ENCODE data around the gene BMPR1A.
"Not testable (repeated sequence)": the region's sequence is repeated elsewhere in the genome, so short reads cannot be mapped to it uniquely, and the experiment has no call there.

Gene BMPR1A

GRCh38 chr10:86865011-86865811, 108.8 kb downstream of the BMPR1A start:
- DNase-seq; intact Hi-C loops (cut with DNase I): not testable (repeated sequence)

DNA sequence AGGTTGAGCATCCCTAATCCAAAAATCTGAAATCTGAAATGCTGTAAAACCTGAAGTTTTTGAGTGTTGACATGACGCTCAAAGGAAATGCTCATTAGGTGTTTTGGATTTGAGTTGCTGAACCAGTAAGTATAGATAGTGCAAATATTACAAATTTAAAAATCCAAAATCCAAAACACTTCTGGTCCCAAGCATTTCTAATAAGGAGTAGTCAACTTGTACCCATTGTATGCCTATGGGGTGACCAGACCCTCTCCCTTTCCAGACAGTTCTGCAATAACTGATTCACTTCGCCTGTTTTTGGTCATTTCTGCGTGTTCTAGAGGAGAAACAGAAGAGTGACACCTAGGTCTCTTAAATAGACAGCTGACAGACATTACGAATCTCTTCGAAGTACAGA, 110.7 kb downstream of the BMPR1A start:
- intact Hi-C loops (cut with DNase I) = no loop called here
- no peak for DNase-seq

DNA sequence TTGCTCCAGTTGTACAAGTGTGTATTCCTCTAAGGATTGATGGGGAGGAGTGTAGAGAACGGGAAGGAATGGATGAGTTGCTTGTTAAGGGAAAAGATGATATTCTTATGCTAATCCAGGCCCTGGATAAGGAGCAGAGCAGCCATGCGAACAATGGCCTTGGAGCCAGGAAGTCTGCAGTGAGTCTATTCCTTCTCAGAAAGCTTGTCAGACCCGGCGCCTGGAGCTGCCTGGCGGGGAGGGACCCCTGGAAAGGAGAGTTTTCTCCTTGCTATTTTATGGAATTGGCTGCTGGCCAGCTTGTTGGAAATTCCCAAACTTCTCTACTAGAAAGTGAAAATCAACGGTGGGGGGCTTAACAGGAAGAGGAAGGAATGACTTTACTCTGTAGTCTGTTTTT, 111.9 kb downstream of the BMPR1A start:
- DNase-seq = peak in 3 of 10 donors; percentile 17 to 21 (median 18)
- intact Hi-C loops (cut with DNase I) = no loop called here

GRCh38 chr10:86870679-86871078, 114.3 kb downstream of the BMPR1A start:
- intact Hi-C loops (cut with DNase I) = no loop called here
- no peak for DNase-seq

DNA sequence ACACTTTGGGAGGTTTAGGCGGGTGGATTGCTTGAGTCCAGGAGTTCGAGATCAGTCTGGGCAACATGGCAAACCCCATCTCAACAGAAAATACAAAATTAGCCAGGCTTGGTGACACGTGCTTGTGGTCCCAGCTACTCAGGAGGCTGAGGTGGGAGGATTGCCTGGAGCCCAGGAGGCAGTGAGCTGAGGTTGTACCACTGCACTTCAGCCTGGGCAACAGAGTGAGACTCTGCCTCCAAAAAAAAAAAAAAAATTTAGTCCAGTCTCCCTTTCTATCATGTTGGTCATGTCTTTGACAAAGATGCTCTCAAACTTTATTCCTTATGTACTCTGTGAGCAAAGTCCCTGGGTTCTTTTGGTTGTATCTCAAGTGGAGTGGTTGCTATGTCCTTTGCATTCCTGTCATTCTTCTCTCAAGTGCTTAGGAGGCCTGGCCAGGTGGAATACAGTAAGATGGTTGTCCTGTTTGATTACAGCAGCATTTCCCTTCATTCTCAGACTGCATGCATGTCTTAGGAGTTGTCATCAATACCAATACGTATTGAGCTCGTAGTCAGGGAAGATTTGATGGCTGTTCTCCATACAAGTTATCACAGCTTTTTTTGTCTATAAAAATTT, 115.3 kb downstream of the BMPR1A start:
- no peak for DNase-seq
- intact Hi-C loops (cut with DNase I) = no loop called here

- no peak for DNase-seq
Measured at GRCh38 chr10:86872757-86873156, 116.3 kb downstream of the BMPR1A start.

DNA sequence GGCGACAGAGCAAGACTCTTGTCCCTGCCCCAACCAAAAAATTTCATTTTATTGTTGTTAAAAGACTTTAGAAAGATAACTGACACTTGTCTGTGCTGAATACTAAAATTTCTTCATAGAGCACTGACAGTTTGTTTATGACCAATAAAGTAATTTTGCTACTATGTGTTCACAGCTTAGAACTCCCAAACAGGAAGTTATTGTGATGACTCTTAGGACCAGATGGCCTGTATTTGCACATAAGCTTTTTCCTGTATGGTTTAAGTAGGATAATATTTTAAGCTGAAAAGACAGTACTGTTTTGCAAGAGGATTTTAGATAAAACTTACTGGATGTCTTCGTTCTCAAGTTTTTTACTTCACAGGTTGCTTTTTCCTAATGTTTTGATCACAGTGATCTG, 120.3 kb downstream of the BMPR1A start:
- no peak for DNase-seq
- intact Hi-C loops (cut with DNase I) = no loop called here

More at GRCh38 chr10:86872757-86873156, 116.3 kb downstream of the BMPR1A start:
- intact Hi-C loops (cut with DNase I) = no loop called here

- intact Hi-C loops (cut with DNase I) = no loop called here
- no peak for DNase-seq
Measured at GRCh38 chr10:86878983-86879713, 122.7 kb downstream of the BMPR1A start.

- intact Hi-C loops (cut with DNase I) = no loop called here
- no peak for DNase-seq
Measured at GRCh38 chr10:86880971-86881370, 124.6 kb downstream of the BMPR1A start.

GRCh38 chr10:86888585-86889381, 132.4 kb downstream of the BMPR1A start:
- intact Hi-C loops (cut with DNase I) = no loop called here
- no peak for DNase-seq

- intact Hi-C loops (cut with DNase I) = no loop called here
- DNase-seq = no peak
Measured at GRCh38 chr10:86889997-86890396, 133.6 kb downstream of the BMPR1A start.

GRCh38 chr10:86898511-86898910, 142.1 kb downstream of the BMPR1A start:
- intact Hi-C loops (cut with DNase I) = loop anchor here (2.0 to 5.0 kb wide), 2 partner anchors 141 to 256 kb away; partner anchors contain the start of gene BMPR1A

DNA sequence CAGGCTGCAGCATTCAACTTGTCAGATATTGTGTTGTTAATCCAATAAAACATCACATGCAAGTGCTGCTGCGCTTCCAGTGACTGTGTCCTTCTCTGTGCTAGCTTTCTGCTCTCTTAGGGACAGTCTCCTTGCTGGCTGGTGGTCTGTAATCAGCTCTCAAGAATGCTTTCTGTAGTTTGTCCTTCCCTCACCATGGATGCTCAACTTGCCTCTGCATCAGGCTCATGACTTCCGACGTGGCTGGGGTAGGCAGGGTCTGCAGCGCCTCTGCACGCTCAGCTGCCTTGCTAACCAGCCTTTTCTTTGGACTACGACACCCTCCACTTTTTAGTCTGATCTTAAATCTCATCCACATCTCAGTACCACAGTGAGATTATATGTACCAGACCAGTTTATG, 142.7 kb downstream of the BMPR1A start:
- DNase-seq = peak in 2 of 10 donors; percentile 19 to 73
- intact Hi-C loops (cut with DNase I) = loop anchor here (1.0 to 5.0 kb wide), 4 partner anchors 142 to 256 kb away; partner anchors contain the start of gene BMPR1A

More at GRCh38 chr10:86898511-86898910, 142.1 kb downstream of the BMPR1A start:
- no peak for DNase-seq

DNA sequence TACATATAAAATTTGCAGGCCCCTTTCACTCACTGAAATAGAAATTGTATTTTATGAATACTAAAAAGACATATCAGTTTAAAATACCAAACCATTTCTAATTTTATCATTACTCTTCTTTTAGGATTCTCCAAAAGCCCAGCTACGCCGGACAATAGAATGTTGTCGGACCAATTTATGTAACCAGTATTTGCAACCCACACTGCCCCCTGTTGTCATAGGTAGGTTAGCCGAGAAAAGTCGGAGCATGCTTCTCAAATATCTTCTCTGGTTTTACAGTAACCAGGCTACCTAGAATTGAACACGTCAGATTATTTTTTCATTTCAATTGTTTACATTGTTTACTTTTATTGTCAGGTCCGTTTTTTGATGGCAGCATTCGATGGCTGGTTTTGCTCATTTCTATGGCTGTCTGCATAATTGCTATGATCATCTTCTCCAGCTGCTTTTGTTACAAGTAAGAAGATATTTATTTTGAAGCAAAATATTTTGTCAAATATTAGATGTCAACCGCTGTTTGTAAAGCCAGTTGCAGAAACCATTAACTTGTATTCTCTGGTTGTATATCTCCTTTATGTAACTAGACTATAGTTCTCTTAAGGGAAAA, 143.4 kb downstream of the BMPR1A start:
- intact Hi-C loops (cut with DNase I) = loop anchor here (1.0 to 5.0 kb wide), 4 partner anchors 142 to 257 kb away; partner anchors contain the start of gene BMPR1A
- peak in 7 of 10 donors; percentile 16 to 87 (median 62) for DNase-seq

- peak in 7 of 10 donors; percentile 28 to 83 (median 53) for DNase-seq
- intact Hi-C loops (cut with DNase I) = no loop called here
Measured at GRCh38 chr10:86900955-86901354, 144.5 kb downstream of the BMPR1A start.

DNA sequence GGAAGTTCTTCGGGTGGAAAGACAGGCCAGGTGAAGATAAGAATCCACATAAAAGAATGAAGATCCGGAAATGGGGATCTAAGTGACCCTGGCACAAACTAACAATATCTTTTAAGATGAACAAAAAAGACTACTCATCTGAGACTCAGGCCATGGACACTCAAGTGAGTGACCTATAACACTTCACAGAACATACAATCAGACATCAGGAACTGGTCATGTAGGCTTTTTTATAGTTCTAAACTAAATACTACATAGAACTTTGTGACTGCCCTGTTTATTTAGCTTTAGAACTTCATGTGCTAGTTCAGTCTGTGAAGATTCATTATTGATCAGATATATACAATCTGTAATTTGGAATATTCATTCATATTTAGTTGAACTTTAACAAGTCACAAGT, 148.2 kb downstream of the BMPR1A start:
- intact Hi-C loops (cut with DNase I) = no loop called here
- DNase-seq = no peak

DNA sequence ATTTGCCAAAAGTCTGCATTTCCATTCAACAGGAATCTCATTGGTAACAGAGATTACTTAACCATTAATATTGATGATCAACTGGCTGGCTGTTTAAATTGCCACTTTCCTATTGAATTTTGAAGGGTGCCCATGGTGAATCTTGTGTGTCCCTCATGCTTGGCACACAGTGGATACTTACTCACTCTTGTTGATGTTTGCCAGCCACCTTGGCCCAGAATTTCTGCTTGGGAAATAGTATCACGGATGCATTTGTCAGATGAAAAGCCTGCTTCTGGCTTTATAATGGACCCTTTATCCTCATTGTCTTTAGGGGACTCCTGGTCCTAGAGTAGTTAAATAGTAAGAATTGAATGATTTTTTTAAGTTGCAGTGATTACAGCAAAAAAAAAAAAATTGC, 149.0 kb downstream of the BMPR1A start:
- intact Hi-C loops (cut with DNase I) = no loop called here
- no peak for DNase-seq

GRCh38 chr10:86914734-86915133, 158.3 kb downstream of the BMPR1A start:
- no peak for DNase-seq
- intact Hi-C loops (cut with DNase I) = no loop called here

GRCh38 chr10:86918022-86918471, 161.6 kb downstream of the BMPR1A start:
- no peak for DNase-seq
- intact Hi-C loops (cut with DNase I) = no loop called here

DNA sequence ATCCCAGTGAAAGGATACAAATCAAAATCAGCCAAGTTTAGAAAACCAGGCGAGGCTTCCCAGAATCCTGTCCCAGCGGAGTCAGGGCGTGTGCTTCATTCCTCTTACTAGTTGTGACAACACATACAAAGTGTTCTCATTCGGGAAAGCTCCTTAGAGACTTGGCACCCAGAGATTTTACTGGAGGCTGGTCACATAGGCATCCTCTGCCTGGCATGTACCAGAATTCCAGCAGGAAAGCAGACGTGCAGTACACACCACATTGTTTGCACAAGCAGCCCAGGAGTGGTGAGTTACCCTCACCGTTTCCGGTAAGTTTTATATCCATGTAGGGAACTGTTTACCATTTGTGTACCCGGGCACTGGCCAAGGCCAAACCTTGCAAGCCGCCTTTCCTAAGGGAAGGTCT, 166.1 kb downstream of the BMPR1A start:
- intact Hi-C loops (cut with DNase I) = no loop called here
- no peak for DNase-seq
